ENCODE data around the gene PROSER3.
"Not testable (repeated sequence)": the region's sequence is repeated elsewhere in the genome, so short reads cannot be mapped to it uniquely, and the experiment has no call there.

Gene PROSER3

GRCh38 chr19:35722897-35723296, 35.1 kb upstream of the PROSER3 start:
- DNase-seq (ENCODE audit: low read depth): no peak

GRCh38 chr19:35723671-35724070, 34.3 kb upstream of the PROSER3 start:
- no peak for DNase-seq (ENCODE audit: low read depth)

- not testable (repeated sequence) for DNase-seq (ENCODE audit: low read depth)
Observed at GRCh38 chr19:35724132-35724531, 33.8 kb upstream of the PROSER3 start.

- DNase-seq (ENCODE audit: low read depth): no peak
Observed at GRCh38 chr19:35724560-35724959, 33.4 kb upstream of the PROSER3 start.

- DNase-seq (ENCODE audit: low read depth): no peak
Observed at GRCh38 chr19:35725216-35725861, 32.6 kb upstream of the PROSER3 start.

GRCh38 chr19:35727053-35727955, 30.7 kb upstream of the PROSER3 start:
- no peak for DNase-seq (ENCODE audit: low read depth)

- DNase-seq (ENCODE audit: low read depth): no peak
Observed at GRCh38 chr19:35727956-35728706, 29.8 kb upstream of the PROSER3 start.

- DNase-seq (ENCODE audit: low read depth): no peak
Observed at GRCh38 chr19:35729021-35729420, 29.0 kb upstream of the PROSER3 start.

- no peak for DNase-seq (ENCODE audit: low read depth)
Observed at GRCh38 chr19:35729763-35730162, 28.2 kb upstream of the PROSER3 start.

- DNase-seq (ENCODE audit: low read depth): no peak
Observed at GRCh38 chr19:35730326-35730725, 27.6 kb upstream of the PROSER3 start.

- DNase-seq (ENCODE audit: low read depth): no peak
Observed at GRCh38 chr19:35731353-35731752, 26.6 kb upstream of the PROSER3 start.

- DNase-seq (ENCODE audit: low read depth): no peak
Observed at GRCh38 chr19:35731779-35732405, 26.1 kb upstream of the PROSER3 start.

GRCh38 chr19:35732540-35733179, 25.3 kb upstream of the PROSER3 start:
- DNase-seq (ENCODE audit: low read depth): no peak

- no peak for DNase-seq (ENCODE audit: low read depth)
Observed at GRCh38 chr19:35733180-35734125, 24.5 kb upstream of the PROSER3 start.

GRCh38 chr19:35734273-35734672, 23.7 kb upstream of the PROSER3 start:
- DNase-seq (ENCODE audit: low read depth): no peak

GRCh38 chr19:35734889-35735288, 23.1 kb upstream of the PROSER3 start:
- no peak for DNase-seq (ENCODE audit: low read depth)

GRCh38 chr19:35736913-35737886, 20.8 kb upstream of the PROSER3 start:
- DNase-seq (ENCODE audit: low read depth): no peak

GRCh38 chr19:35738021-35738886, 19.7 kb upstream of the PROSER3 start:
- no peak for DNase-seq (ENCODE audit: low read depth)

Measured in fibroblast of gingiva (primary cell).